Mesenteric fat pad (tissue), 1 donor: ENCODE data around the gene RELL2. TPM values are rescaled to one million over a fixed set of nuclear protein-coding genes. Genes with fewer than 3 reads are reported as not detected.

Experiments
- DNase-seq: peaks from one replicate; pipeline ENCODE4 v3.0.0-alpha.2; 2020; ENCODE audit warnings: low spot score
- total RNA-seq: library from RNA; stranded (reverse); fragmentation: NEBNext Ultra II Directional; extraction: Animal tissue kit (Norgen Biotek cat#: 25700); gene quantifications from one replicate; pipeline ENCODE4 v1.2.1, GENCODE V29; 2021
- donor health status: DM: yes; HTN: yes; CAD: no.

Gene RELL2
- total RNA-seq, 1 donor from 2014 or later: 1.5 TPM

GRCh38 chr5:141675672-141676071 is 38.9 kb downstream of the RELL2 start:
- DNase-seq: no peak

GRCh38 chr5:141677415-141677814 is 40.6 kb downstream of the RELL2 start:
- DNase-seq: no peak

GRCh38 chr5:141680178-141680577 is 43.4 kb downstream of the RELL2 start:
- no peak for DNase-seq

GRCh38 chr5:141680751-141681201 is 44.0 kb downstream of the RELL2 start:
- no peak for DNase-seq

- no peak for DNase-seq
These were observed 44.5 kb downstream of the RELL2 start for GRCh38 chr5:141681295-141681694.

GRCh38 chr5:141681695-141682641 is 45.2 kb downstream of the RELL2 start, which contains the start of gene ARAP3:
Gene ARAP3, minus strand, starts transcription at chr5:141682230. Its CDS starts 1,744 bp downstream, at chr5:141680486.
- DNase-seq: peak; percentile 94

- no peak for DNase-seq
These were observed 46.9 kb downstream of the RELL2 start for GRCh38 chr5:141683596-141684141.

- no peak for DNase-seq
These were observed 48.8 kb downstream of the RELL2 start for GRCh38 chr5:141685591-141685990.

- no peak for DNase-seq
These were observed 50.0 kb downstream of the RELL2 start for GRCh38 chr5:141686648-141687416.

Other genes starting within 250 kb of the RELL2 start
- gene PCDHGB4, start 249.3 kb upstream of the RELL2 start, total RNA-seq: 3.2 TPM
- 0.87 TPM for gene PCDHGA8, start 244.4 kb upstream of the RELL2 start, total RNA-seq
- gene PCDHGB5, start 239.1 kb upstream of the RELL2 start, total RNA-seq: 5.9 TPM
- 3.9 TPM for gene PCDHGA9, start 234.2 kb upstream of the RELL2 start, total RNA-seq
- 5.3 TPM for gene PCDHGB6, start 229.0 kb upstream of the RELL2 start, total RNA-seq
- 4.2 TPM for gene PCDHGA10, start 224.0 kb upstream of the RELL2 start, total RNA-seq
- 8.1 TPM for gene PCDHGB7, start 219.3 kb upstream of the RELL2 start, total RNA-seq
- gene PCDHGA11, start 215.9 kb upstream of the RELL2 start, total RNA-seq: 3.1 TPM
- 4.6 TPM for gene PCDHGA12, start 206.5 kb upstream of the RELL2 start, total RNA-seq
- 46.8 TPM for gene PCDHGC3, start 161.0 kb upstream of the RELL2 start, total RNA-seq
- gene PCDHGC4, start 152.0 kb upstream of the RELL2 start, total RNA-seq: 1.7 TPM
- gene PCDHGC5, start 147.9 kb upstream of the RELL2 start, total RNA-seq: 1.1 TPM
- 49.5 TPM for gene DIAPH1, start 18.0 kb upstream of the RELL2 start, total RNA-seq
- 39.3 TPM for gene HDAC3, start 148 bp upstream of the RELL2 start, total RNA-seq
- gene FCHSD1, start 14.4 kb downstream of the RELL2 start, total RNA-seq: 11.5 TPM
- gene ARAP3, start 45.2 kb downstream of the RELL2 start, total RNA-seq: 24.2 TPM
- 43.8 TPM for gene PCDH1, start 241.4 kb downstream of the RELL2 start, total RNA-seq